HL-60/S4 treated with phorbol 12-myristate 13-acetate at 8.2 ng/mL for 4 days and 3 days (cell line): ENCODE measurements around the gene DNAJB12.
"Not testable (repeated sequence)": the region's sequence is repeated elsewhere in the genome, so short reads cannot be mapped to it uniquely, and the experiment has no call there.

Experiments used
- in situ Hi-C: fragments of 300-500 bp; cut with MboI; formaldehyde crosslinking; loops from 2 replicates; pipeline ENCODE4 v1.15.0; 2022; ENCODE audit warnings: low sequenced_read_pairs

The DNAJB12 gene

GRCh38 chr10:72318418-72319262 lies 36.1 kb downstream of the DNAJB12 start:
- in situ Hi-C loops: no loop called here

- in situ Hi-C loops: no loop called here
These were observed 37.8 kb downstream of the DNAJB12 start for GRCh38 chr10:72316748-72317435.

- in situ Hi-C loops: no loop called here
These were observed 38.4 kb downstream of the DNAJB12 start for GRCh38 chr10:72316386-72316700.

DNA sequence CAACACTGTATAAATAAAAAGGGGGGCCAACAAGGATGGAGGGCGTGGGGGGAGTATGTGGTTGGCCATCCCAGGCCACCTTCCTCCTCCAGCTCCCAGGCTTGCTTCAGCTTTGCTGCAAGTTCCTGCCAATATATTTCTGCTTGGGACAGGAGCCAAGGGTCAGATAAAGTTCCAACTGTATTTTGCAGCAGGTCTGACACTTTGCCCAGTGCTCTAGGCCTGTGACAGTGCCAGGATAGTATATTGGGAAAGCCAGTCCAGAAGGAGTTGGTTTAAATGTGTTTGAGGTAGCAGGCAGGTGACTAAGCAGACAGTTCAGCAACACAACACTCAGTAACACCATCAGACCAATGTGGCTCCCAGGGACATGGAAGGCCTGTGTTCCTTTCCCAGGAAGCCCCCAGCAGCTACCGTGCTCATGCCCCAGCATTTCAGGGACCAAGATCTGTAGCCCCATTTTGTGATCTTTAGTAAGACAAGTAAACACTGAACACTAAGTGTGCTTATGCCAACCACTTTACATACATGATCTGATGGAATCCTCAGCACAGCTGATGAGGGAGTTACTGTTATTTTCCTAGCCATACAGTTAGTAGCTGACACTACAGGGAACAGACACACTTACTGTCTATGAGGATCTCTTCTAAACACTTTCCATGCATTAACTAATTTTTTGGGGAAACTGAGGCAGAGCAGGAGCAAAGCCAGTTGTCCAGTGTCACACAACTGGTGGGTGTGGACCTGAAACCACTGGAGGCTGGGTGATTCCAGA lies 38.9 kb downstream of the DNAJB12 start:
- in situ Hi-C loops: no loop called here

GRCh38 chr10:72315054-72315453 lies 39.7 kb downstream of the DNAJB12 start:
- in situ Hi-C loops: no loop called here

- in situ Hi-C loops: no loop called here
These were observed 40.5 kb downstream of the DNAJB12 start for GRCh38 chr10:72314263-72314662.

DNA sequence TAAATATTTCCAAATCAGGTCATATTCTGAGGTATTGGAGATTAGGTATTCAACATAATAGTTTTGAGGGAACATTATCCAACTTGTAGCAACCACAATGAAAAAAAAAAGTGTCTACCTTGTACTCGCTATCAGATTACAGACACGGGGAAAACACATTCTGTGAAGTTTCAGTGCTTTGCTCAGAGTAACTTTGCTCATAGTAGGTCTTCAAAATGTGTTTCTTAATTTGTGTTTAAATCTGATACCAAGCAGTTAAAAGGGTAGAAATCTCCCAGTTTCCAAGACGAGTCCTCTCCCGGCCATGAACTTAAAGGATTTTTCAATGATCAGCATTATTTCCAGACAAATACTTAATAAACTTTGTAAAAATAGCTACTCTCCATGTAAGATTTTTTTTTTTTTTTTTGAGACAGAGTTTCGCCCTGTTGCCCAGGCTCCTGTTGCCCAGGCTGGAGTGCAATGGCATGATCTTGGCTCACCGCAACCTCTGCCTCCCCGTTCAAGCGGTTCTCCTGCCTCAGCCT lies 41.8 kb downstream of the DNAJB12 start:
- in situ Hi-C loops: no loop called here

DNA sequence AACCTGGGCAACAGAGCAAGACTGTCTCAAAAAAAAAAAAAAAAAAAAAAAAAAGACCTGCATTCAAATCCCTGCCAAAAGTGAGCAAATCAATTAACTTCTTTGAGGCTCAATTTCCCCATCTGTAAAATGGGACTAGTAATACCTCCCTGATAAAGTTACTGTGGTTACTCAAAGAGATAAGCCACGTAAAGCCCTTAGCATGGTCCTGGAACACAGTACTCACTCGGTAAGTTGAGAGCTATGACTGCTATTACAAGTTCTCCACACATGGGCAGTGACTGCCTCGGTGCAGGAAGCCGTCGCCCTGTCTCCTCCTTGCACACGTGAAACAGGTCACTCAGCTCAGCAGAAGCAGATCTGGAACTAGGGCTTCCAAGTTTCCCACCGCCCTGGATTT lies 43.1 kb downstream of the DNAJB12 start:
- in situ Hi-C loops: no loop called here

GRCh38 chr10:72310636-72311035 lies 44.1 kb downstream of the DNAJB12 start:
- in situ Hi-C loops: no loop called here

DNA sequence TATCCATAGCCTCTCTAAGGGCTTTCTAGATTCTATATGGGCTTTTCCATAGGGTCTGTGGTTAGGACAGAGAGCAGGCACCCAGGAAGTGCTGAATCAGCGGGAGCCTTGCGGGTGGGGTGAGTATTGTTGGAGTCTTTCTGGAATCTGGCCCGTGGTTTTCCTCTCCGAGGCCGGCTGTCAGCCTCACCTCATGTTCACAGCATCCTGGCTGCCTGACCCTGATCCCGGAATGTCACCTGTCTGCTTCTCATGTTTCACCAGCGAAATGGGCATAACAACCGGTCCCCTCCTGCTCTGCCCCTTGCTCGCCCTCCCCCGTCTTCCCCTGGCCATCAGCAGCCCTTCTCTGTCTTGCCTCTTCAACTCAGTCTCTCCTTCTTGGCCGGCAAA lies 44.5 kb downstream of the DNAJB12 start:
- in situ Hi-C loops: no loop called here

- in situ Hi-C loops: no loop called here
These were observed 45.2 kb downstream of the DNAJB12 start for GRCh38 chr10:72309290-72310240.

GRCh38 chr10:72308320-72308987 lies 46.3 kb downstream of the DNAJB12 start:
- in situ Hi-C loops: no loop called here

GRCh38 chr10:72307711-72308110 lies 47.0 kb downstream of the DNAJB12 start:
- in situ Hi-C loops: not testable (repeated sequence)

DNA sequence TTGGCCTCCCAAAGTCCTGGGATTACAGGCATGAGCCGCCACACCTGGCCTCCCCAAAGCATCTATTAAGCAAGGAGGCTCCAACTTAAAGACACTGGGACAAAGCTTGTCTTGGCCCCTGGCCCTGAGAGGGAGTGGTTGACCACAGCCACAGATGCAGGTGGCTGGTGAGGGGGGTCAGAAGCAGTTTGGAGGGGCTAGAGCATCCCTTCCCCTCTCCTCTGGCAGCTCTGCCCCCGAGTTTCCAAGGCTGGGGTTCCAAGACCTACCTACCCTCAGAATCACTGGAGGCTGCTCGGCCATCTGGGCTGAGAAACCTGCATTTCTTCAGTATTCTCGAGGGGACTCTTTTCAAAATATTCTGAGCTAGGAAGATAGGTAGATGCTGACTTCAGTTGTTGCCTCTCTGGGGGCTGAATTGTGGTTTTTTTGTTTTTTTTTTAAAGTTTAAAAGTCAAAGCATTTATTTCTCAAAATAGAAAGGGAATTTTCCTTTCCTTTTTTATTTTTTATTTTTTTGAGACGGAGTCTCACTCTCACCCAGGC lies 48.4 kb downstream of the DNAJB12 start:
- in situ Hi-C loops: no loop called here

DNA sequence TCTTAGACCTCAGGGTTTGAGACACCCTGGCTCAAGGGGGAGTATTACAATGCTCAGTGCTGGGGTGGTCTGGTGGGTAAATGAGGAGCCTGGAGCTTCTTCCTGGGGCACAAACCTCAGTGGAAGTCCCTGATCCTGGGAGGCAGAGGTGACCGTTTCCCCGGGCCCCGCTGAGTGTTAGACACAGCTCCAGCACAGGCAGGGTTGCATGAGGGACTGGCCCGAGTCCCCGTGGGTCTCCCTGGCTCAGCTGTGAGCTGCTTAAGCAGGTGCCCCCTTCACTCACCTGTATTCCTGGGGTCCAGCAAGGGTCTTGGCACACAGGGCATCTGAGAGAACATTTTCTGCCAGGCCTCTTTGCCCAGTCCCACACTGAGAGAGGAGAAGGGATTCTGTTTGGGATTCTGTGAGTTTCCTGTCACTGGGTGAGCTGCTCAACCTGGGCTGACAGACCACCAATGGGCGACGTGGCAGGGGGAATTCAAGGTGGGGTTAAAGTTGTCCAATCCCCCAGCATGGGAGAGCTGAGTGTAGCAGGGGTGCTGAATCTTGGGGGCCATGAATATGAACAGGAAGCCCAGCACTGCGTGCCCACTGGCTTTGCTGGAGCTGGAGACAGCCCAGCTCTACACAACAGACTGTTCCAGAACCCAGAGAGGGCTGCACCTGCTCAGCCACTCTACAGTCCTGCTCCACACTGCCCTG lies 51.1 kb downstream of the DNAJB12 start:
- in situ Hi-C loops: no loop called here

DNA sequence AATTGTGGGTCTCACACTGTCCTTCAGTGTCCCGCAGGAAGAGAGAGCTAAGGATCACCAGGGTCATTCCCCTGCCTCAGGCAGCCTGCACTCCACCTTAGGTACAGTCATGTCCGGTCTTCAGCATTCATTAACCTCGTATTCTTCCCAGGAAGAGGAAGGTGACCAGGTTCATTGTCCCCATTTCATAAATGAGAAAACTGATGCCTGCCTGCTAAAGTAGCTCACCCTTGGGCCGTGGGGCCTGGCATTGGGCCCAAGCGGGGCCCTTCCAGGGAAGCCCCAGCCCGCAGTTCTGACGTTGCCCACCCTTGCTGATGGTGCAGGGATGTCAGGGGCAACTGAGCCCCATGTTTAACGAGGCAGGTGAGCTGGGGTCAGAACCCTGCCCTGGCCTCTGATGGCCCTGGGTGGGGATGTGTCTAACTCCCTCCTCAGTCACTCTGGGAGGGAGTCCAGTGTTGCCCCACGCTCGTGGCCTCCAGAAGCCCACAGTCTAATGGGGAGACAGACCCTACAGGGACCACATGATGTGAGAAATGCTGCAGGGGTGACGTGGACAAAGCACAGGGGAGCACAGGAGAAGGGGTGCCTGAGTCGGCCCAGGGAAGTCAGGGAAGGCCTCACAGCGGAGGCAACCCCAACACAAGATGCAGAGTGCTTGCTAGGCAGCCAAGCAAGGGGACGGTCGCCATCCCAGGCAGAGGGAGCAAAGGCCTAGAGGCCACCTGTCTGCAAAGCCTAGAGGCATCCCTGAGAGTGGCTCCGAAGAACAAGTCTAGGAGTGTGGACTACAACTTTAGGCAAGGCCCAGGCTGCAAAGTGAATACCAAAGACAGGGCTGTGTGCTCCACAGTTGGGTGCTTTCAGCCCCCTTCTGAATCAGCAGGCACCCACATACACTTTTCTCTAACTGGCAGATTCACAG lies 55.9 kb downstream of the DNAJB12 start:
- in situ Hi-C loops: no loop called here

DNA sequence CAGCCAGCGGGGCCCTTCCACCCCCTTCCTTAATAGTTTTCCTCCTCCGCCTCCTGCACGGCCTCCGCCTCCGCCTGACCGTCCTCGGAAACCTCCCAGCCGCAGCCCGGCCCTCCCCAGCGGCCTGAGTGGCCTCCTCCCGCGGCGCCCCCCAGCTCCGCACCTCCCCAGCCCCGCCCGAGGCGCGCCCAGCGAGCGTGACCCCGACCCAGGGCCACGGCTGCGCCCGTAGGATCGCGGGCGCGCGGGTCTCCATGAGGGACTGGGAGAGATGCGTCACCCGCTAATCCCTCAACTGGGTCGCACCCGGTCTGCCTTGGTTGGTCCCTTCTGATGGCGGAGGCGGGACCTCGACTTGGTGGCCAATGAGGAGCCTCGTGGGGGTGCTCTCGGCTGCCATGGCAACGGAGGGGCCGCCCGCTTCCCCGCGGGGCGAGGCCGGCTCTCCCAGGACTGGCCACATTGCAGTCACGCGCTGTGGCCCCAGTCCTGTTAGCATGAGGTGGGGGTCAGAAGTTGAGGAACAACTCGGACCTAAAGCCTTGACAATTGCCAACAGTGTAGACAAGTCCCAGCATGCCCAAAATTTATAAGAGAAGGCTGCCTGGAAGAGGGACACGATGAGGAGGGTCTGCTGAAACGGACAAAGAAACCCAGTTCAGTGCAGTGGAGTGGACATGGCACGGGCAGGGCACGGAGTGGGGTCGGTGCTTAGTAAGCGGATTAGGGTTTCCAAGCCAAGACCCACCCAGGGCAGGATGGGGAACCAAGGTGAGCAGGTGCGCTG lies 56.7 kb downstream of the DNAJB12 start:
- in situ Hi-C loops: no loop called here
